ENCODE results near the gene TMEM223. TPM values are rescaled to one million over a fixed set of nuclear protein-coding genes. Genes with fewer than 3 reads are reported as not detected.
"Not testable (repeated sequence)": the region's sequence is repeated elsewhere in the genome, so short reads cannot be mapped to it uniquely, and the experiment has no call there.

The TMEM223 gene
- total RNA-seq, 1 donor from 2014 or later, result 19.5 TPM

GRCh38 chr11:62753736-62754603 lies 37.8 kb downstream of the TMEM223 start, which contains the start of gene ZBTB3:
Gene ZBTB3, minus strand, starts transcription at chr11:62754160. Its CDS starts 496 bp downstream, at chr11:62753664.
- FAIRE-seq, result peak; percentile 93
- peak within 1 kb of the TSS; percentile 57 for H3K4me3 ChIP-seq (ENCODE audit: low read depth, low read length)
- DNase-seq (ENCODE audit: low read depth), result peak; percentile 99
- H3K27me3 ChIP-seq (ENCODE audit: control insufficient read depth, insufficient read depth, low read length), result no peaks in the 10 kb centered on the region
- peaks cover 7% of the 10 kb centered on the region for H3K36me3 ChIP-seq (ENCODE audit: control insufficient read depth, insufficient read depth, low read length)
- no peak for TF ChIP-seq CTCF (IDR thresholded peaks at IDR 0.05; ENCODE audit: insufficient read depth, low read length, severe bottlenecking)

- TF ChIP-seq CTCF (IDR thresholded peaks at IDR 0.05; ENCODE audit: insufficient read depth, low read length, severe bottlenecking), result no peak
- H3K4me3 ChIP-seq (ENCODE audit: low read depth, low read length), result peak overlapping the region; percentile 57
- DNase-seq (ENCODE audit: low read depth) (no peak), FAIRE-seq (no peak)
- H3K27me3 ChIP-seq (ENCODE audit: control insufficient read depth, insufficient read depth, low read length), result no peaks in the 10 kb centered on the region
- peaks cover 7% of the 10 kb centered on the region for H3K36me3 ChIP-seq (ENCODE audit: control insufficient read depth, insufficient read depth, low read length)
Observed at GRCh38 chr11:62752994-62753735, 38.6 kb downstream of the TMEM223 start.

GRCh38 chr11:62752177-62752785 lies 39.5 kb downstream of the TMEM223 start:
- Histone ChIP-seq H3K4me3 (ENCODE audit: low read depth, low read length) (no peak overlapping the region), H3K36me3 (ENCODE audit: control insufficient read depth, insufficient read depth, low read length) (peaks cover 7% of the 10 kb centered on the region), H3K27me3 (ENCODE audit: control insufficient read depth, insufficient read depth, low read length) (no peaks in the 10 kb centered on the region)
- no peak for DNase-seq (ENCODE audit: low read depth)
- no peak for FAIRE-seq
- TF ChIP-seq CTCF (IDR thresholded peaks at IDR 0.05; ENCODE audit: insufficient read depth, low read length, severe bottlenecking), result no peak

GRCh38 chr11:62749931-62750330 lies 41.9 kb downstream of the TMEM223 start:
- not testable (repeated sequence) for H3K27me3 ChIP-seq (ENCODE audit: control insufficient read depth, insufficient read depth, low read length); FAIRE-seq; H3K4me3 ChIP-seq (ENCODE audit: low read depth, low read length); DNase-seq (ENCODE audit: low read depth); H3K36me3 ChIP-seq (ENCODE audit: control insufficient read depth, insufficient read depth, low read length)

GRCh38 chr11:62747475-62748160 lies 44.2 kb downstream of the TMEM223 start:
- FAIRE-seq, result no peak

More at GRCh38 chr11:62747475-62748160, 44.2 kb downstream of the TMEM223 start:
- no peak for DNase-seq (ENCODE audit: low read depth)
- TF ChIP-seq CTCF (IDR thresholded peaks at IDR 0.05; ENCODE audit: insufficient read depth, low read length, severe bottlenecking), result no peak
- peaks cover 7% of the 10 kb centered on the region for H3K36me3 ChIP-seq (ENCODE audit: control insufficient read depth, insufficient read depth, low read length)
- no peak overlapping the region for H3K4me3 ChIP-seq (ENCODE audit: low read depth, low read length)
- no peaks in the 10 kb centered on the region for H3K27me3 ChIP-seq (ENCODE audit: control insufficient read depth, insufficient read depth, low read length)

Other genes starting within 250 kb of the TMEM223 start
- gene AHNAK, start 245.2 kb downstream of the TMEM223 start, total RNA-seq, result 354 and 607 TPM in 2 replicates
- gene EEF1G, start 218.1 kb downstream of the TMEM223 start, total RNA-seq, result 2,058 and 2,441 TPM in 2 replicates
- 7.0 and 9.5 TPM in 2 replicates for gene TUT1, start 200.5 kb downstream of the TMEM223 start, total RNA-seq
- 150 and 162 TPM in 2 replicates for gene MTA2, start 190.1 kb downstream of the TMEM223 start, total RNA-seq
- 10.0 and 11.1 TPM in 2 replicates for gene EML3, start 179.2 kb downstream of the TMEM223 start, total RNA-seq
- gene ROM1, start 178.7 kb downstream of the TMEM223 start, total RNA-seq, result 2.6 and 2.8 TPM in 2 replicates
- 24.2 and 26.2 TPM in 2 replicates for gene B3GAT3, start 170.0 kb downstream of the TMEM223 start, total RNA-seq
- 138 TPM in 2 replicates for gene GANAB, start 145.4 kb downstream of the TMEM223 start, total RNA-seq
- gene INTS5, start 138.7 kb downstream of the TMEM223 start, total RNA-seq, result 17.1 and 19.8 TPM in 2 replicates
- gene C11orf98, start 126.8 kb downstream of the TMEM223 start, total RNA-seq, result 79.5 and 83.7 TPM in 2 replicates
- gene CSKMT, start 126.7 kb downstream of the TMEM223 start, total RNA-seq, result 12.3 and 21.3 TPM in 2 replicates
- gene UQCC3, start 120.3 kb downstream of the TMEM223 start, total RNA-seq, result 27.9 and 29.4 TPM in 2 replicates
- gene LBHD1, start 119.7 kb downstream of the TMEM223 start, total RNA-seq, result 0.77 and 1.1 TPM in 2 replicates
- gene UBXN1, start 112.9 kb downstream of the TMEM223 start, total RNA-seq, result 176 and 227 TPM in 2 replicates
- 0.26 and 1.2 TPM in 2 replicates for gene LRRN4CL, start 102.5 kb downstream of the TMEM223 start, total RNA-seq
- gene BSCL2, start 84.6 kb downstream of the TMEM223 start, total RNA-seq, result 23.7 and 42.0 TPM in 2 replicates
- not detected in 2 replicates for gene GNG3, start 84.3 kb downstream of the TMEM223 start, total RNA-seq
- gene HNRNPUL2, start 64.5 kb downstream of the TMEM223 start, total RNA-seq, result 9.2 and 15.2 TPM in 2 replicates
- gene TTC9C, start 63.5 kb downstream of the TMEM223 start, total RNA-seq, result 21.4 and 27.4 TPM in 2 replicates
- 11.0 and 11.6 TPM in 2 replicates for gene ZBTB3, start 37.8 kb downstream of the TMEM223 start, total RNA-seq
- gene POLR2G, start 30.4 kb downstream of the TMEM223 start, total RNA-seq, result 102 and 121 TPM in 2 replicates
- 16.6 and 17.1 TPM in 2 replicates for gene TAF6L, start 20.6 kb downstream of the TMEM223 start, total RNA-seq
- gene TMEM179B, start 4.6 kb downstream of the TMEM223 start, total RNA-seq, result 19.0 and 30.0 TPM in 2 replicates
- gene NXF1, start 13.4 kb upstream of the TMEM223 start, total RNA-seq, result 13.4 and 15.3 TPM in 2 replicates
- gene STX5, start 40.0 kb upstream of the TMEM223 start, total RNA-seq, result 31.3 and 36.2 TPM in 2 replicates
- not detected in 2 replicates for gene TEX54, start 40.8 kb upstream of the TMEM223 start, total RNA-seq
- 59.0 and 113 TPM in 2 replicates for gene WDR74, start 47.6 kb upstream of the TMEM223 start, total RNA-seq
- 1,292 and 1,548 TPM in 2 replicates for gene SLC3A2, start 88.9 kb upstream of the TMEM223 start, total RNA-seq
- gene CHRM1, start 129.4 kb upstream of the TMEM223 start, total RNA-seq, result not detected in 2 replicates
- not detected in 2 replicates for gene SLC22A6, start 193.0 kb upstream of the TMEM223 start, total RNA-seq
- not detected in 2 replicates for gene SLC22A8, start 223.8 kb upstream of the TMEM223 start, total RNA-seq

Measured in bronchial epithelial cell (primary cell).